H1 (cell line): ENCODE measurements around the gene PHLPP1. TPM values are rescaled to one million over a fixed set of nuclear protein-coding genes. Genes with fewer than 3 reads are reported as not detected.

Experiments used
- CTCF ChIA-PET: fragments of 300-600 bp; sonication (Branson Sonifier 250); formaldehyde crosslinking; loops from one replicate; lab custom pipeline; 2021; ENCODE audit not compliant: partially characterized antibody; lab: Charles Lee
- POLR2A ChIA-PET: fragments of 300-600 bp; sonication (Branson Sonifier 250); formaldehyde crosslinking; loops from one replicate; lab custom pipeline; 2021; ENCODE audit warnings: inconsistent platforms; ENCODE audit not compliant: partially characterized antibody; lab: Charles Lee
- DNase-seq, 2 experiments: peaks; one replicate each; pipeline versions ENCODE4 v3.0.0 to v3.0.0-alpha.2; 2010 to 2022; ENCODE audit warnings: low spot score in 2 of 2, low read depth in 1 of 2, mixed read lengths in 1 of 2
- FAIRE-seq: peaks from 2 replicates; lab custom pipeline; 2011; peaks lifted over from hg19 to GRCh38; lab: Jason Lieb, UNC
- H2AFZ ChIP-seq: 2 replicates; pipeline ENCODE4 v1.8.1; 2012; ENCODE audit warnings: low read length, inconsistent platforms
- H2AK5ac ChIP-seq: 2 replicates; pipeline ENCODE4 v1.6.1; 2013; ENCODE audit warnings: low read depth, low read length
- H2BK120ac ChIP-seq: replicated peaks from 2 replicates; pipeline ENCODE3; 2013; ENCODE audit warnings: low read depth, low read length, inconsistent platforms
- H2BK12ac ChIP-seq: 2 replicates; pipeline ENCODE4 v1.6.1; 2013; ENCODE audit warnings: low read depth, low read length
- H2BK15ac ChIP-seq: 2 replicates; pipeline ENCODE4 v1.6.1; 2013; ENCODE audit warnings: low read length
- H2BK20ac ChIP-seq: 2 replicates; pipeline ENCODE4 v1.6.1; 2013; ENCODE audit warnings: low read length
- H2BK5ac ChIP-seq: 2 replicates; pipeline ENCODE4 v1.6.1; 2013; ENCODE audit warnings: low read depth, low read length
- H3K14ac ChIP-seq: 2 replicates; pipeline ENCODE4 v1.6.1; 2013; ENCODE audit warnings: inconsistent platforms; ENCODE audit not compliant: insufficient read length
- H3K18ac ChIP-seq: 2 replicates; pipeline ENCODE4 v1.6.1; 2013; ENCODE audit warnings: low read length; ENCODE audit errors: extremely low read depth
- H3K23ac ChIP-seq: 2 replicates; pipeline ENCODE4 v1.6.1; 2013; ENCODE audit warnings: inconsistent platforms; ENCODE audit not compliant: insufficient read length
- H3K23me2 ChIP-seq: 2 replicates; pipeline ENCODE4 v1.6.1; 2013; ENCODE audit warnings: low read depth, low read length
- H3K27ac ChIP-seq: 2 replicates; pipeline ENCODE4 v1.6.1; 2011; ENCODE audit warnings: low read depth, low read length, inconsistent platforms
- H3K27me3 ChIP-seq, 4 experiments: replicated peaks in 1 of 4; 1 replicate in 1 of 4; 2 replicates in 3 of 4; pipeline versions ENCODE4 v1.6.1 to v1.8.1; 2011 to 2013; ENCODE audit warnings: low read length in 3 of 4, mild to moderate bottlenecking in 3 of 4, inconsistent platforms in 2 of 4, mixed read lengths in 2 of 4, moderate library complexity in 1 of 4; ENCODE audit not compliant: control insufficient read depth in 3 of 4, insufficient read depth in 3 of 4; ENCODE audit errors: extremely low read depth in 1 of 4
- H3K36me3 ChIP-seq, 4 experiments: 2 replicates each; pipeline versions ENCODE4 v1.6.1 to v1.8.1; 2011 to 2013; ENCODE audit warnings: mild to moderate bottlenecking in 4 of 4, low read length in 3 of 4, moderate library complexity in 2 of 4, control low read depth in 1 of 4, inconsistent platforms in 1 of 4; ENCODE audit not compliant: insufficient read depth in 4 of 4, control insufficient read depth in 2 of 4
- H3K4ac ChIP-seq: replicated peaks from 2 replicates; pipeline ENCODE3; 2013; ENCODE audit warnings: low read length, low read depth, mixed read lengths, inconsistent platforms; ENCODE audit not compliant: insufficient read length
- H3K4me1 ChIP-seq, 4 experiments: replicated peaks in 1 of 4; 1 replicate in 1 of 4; 2 replicates in 3 of 4; pipeline versions ENCODE4 v1.6.1 to v1.8.1; 2011 to 2013; ENCODE audit warnings: low read length in 3 of 4, inconsistent platforms in 2 of 4, mixed read lengths in 1 of 4; ENCODE audit not compliant: insufficient read depth in 4 of 4, control insufficient read depth in 3 of 4
- H3K4me2 ChIP-seq, 2 experiments: 2 replicates each; pipeline versions ENCODE4 v1.6.1 to v1.8.1; 2011 to 2013; ENCODE audit warnings: low read depth in 2 of 2, low read length in 2 of 2, control low read depth in 1 of 2, inconsistent platforms in 1 of 2, mild to moderate bottlenecking in 1 of 2; ENCODE audit not compliant: insufficient read depth in 1 of 2
- H3K4me3 ChIP-seq, 4 experiments: fragments of 200-600, 300-600 bp in 1 of 4; sonication (generic), shearing (Covaris generic), sonication (Bioruptor Twin) in 1 of 4; 2 replicates each; pipeline versions ENCODE4 v1.5.1 to v1.8.1; 2011 to 2016; ENCODE audit warnings: low read length in 4 of 4, low read depth in 3 of 4, control low read depth in 2 of 4, inconsistent platforms in 2 of 4, mild to moderate bottlenecking in 2 of 4, mixed read lengths in 1 of 4, moderate library complexity in 1 of 4; ENCODE audit not compliant: insufficient read depth in 2 of 4; ENCODE audit errors: extremely low read depth in 1 of 4
- H3K56ac ChIP-seq: replicated peaks from 2 replicates; pipeline ENCODE3; 2013; ENCODE audit warnings: low read depth, mild to moderate bottlenecking, mixed read lengths, low read length, inconsistent platforms; ENCODE audit not compliant: insufficient read length
- H3K79me1 ChIP-seq: 2 replicates; pipeline ENCODE4 v1.6.1; 2013; ENCODE audit warnings: low read depth, low read length, control low read depth
- H3K79me2 ChIP-seq, 2 experiments: 2 replicates each; pipeline versions ENCODE4 v1.6.1 to v1.8.1; 2012 to 2013; ENCODE audit warnings: low read length in 2 of 2, mild to moderate bottlenecking in 2 of 2, inconsistent platforms in 1 of 2; ENCODE audit not compliant: insufficient read depth in 2 of 2, control insufficient read depth in 1 of 2
- H3K9ac ChIP-seq, 4 experiments: replicated peaks in 1 of 4; 1 replicate in 1 of 4; 2 replicates in 3 of 4; pipeline versions ENCODE4 v1.6.1 to v1.8.1; 2011 to 2013; ENCODE audit warnings: low read depth in 3 of 4, low read length in 3 of 4, control low read depth in 2 of 4, mild to moderate bottlenecking in 2 of 4, moderate library complexity in 2 of 4, inconsistent platforms in 1 of 4; ENCODE audit errors: extremely low read depth in 1 of 4
- H3K9me3 ChIP-seq, 2 experiments: 2 replicates each; pipeline versions ENCODE4 v1.6.1 to v1.8.1; 2012 to 2013; ENCODE audit warnings: mild to moderate bottlenecking in 2 of 2, moderate library complexity in 2 of 2, control low read depth in 1 of 2, inconsistent platforms in 1 of 2, low read depth in 1 of 2, low read length in 1 of 2, mixed read lengths in 1 of 2; ENCODE audit not compliant: insufficient read depth in 2 of 2
- H4K20me1 ChIP-seq, 2 experiments: replicated peaks in 1 of 2; 2 replicates each; pipeline versions ENCODE3 to v1.8.1; 2011 to 2013; ENCODE audit warnings: inconsistent platforms in 2 of 2, low read length in 2 of 2, mild to moderate bottlenecking in 1 of 2; ENCODE audit not compliant: insufficient read depth in 2 of 2, control insufficient read depth in 1 of 2
- H4K5ac ChIP-seq: 2 replicates; pipeline ENCODE4 v1.6.1; 2013; ENCODE audit warnings: low read length, low read depth, mixed read lengths, inconsistent platforms; ENCODE audit not compliant: insufficient read length
- H4K8ac ChIP-seq: 2 replicates; pipeline ENCODE4 v1.8.0; 2013; ENCODE audit warnings: mild to moderate bottlenecking, moderate library complexity, low read length, inconsistent platforms; ENCODE audit not compliant: insufficient read depth; ENCODE audit errors: extremely low read depth
- H4K91ac ChIP-seq: replicated peaks from 2 replicates; pipeline ENCODE3; 2013; ENCODE audit warnings: low read length, mixed read lengths, inconsistent platforms; ENCODE audit not compliant: insufficient read length
- ASH2L ChIP-seq: fragments of 200-600, 300-600 bp; sonication (generic); IDR thresholded peaks from one replicate; pipeline ENCODE4 v1.7.1; 2017; ENCODE audit warnings: low read length
- BRCA1 ChIP-seq: IDR thresholded peaks from 2 replicates; pipeline ENCODE4 v1.6.1; 2012; ENCODE audit warnings: low read depth, low read length, improper control_type of control experiment
- CBX8 ChIP-seq: fragments of 300-800, 300-1000 bp; sonication (generic); IDR thresholded peaks from 2 replicates; pipeline ENCODE4 v1.7.1; 2016; ENCODE audit warnings: low read depth, low read length, borderline replicate concordance
- CHD2 ChIP-seq: IDR thresholded peaks from 2 replicates; pipeline ENCODE4 v1.6.1; 2012; ENCODE audit warnings: low read length, improper control_type of control experiment
- CREB1 ChIP-seq: IDR thresholded peaks from 2 replicates; pipeline ENCODE4 v1.6.1; 2012; ENCODE audit warnings: inconsistent platforms
- EZH2 ChIP-seq: fragments of 200-600 bp; sonication (generic); IDR thresholded peaks from 2 replicates; pipeline ENCODE4 v1.7.1; 2012; ENCODE audit warnings: low read depth, mild to moderate bottlenecking, moderate library complexity, low read length, inconsistent platforms; ENCODE audit not compliant: severe bottlenecking
- HDAC2 ChIP-seq, 2 experiments: fragments of 300-600 bp in 1 of 2; sonication (generic) in 1 of 2; IDR thresholded peaks; 2 replicates each; pipeline ENCODE4 v1.6.1; 2011 to 2012; ENCODE audit warnings: low read depth in 2 of 2, low read length in 2 of 2, mild to moderate bottlenecking in 2 of 2, moderate library complexity in 2 of 2, borderline replicate concordance in 1 of 2, inconsistent platforms in 1 of 2
- KDM1A ChIP-seq: fragments of 200-600, 300-600 bp; sonication (generic); IDR thresholded peaks from 2 replicates; pipeline ENCODE4 v1.7.1; 2016; ENCODE audit warnings: mild to moderate bottlenecking, low read length, borderline replicate concordance
- POU5F1 ChIP-seq: IDR thresholded peaks from 2 replicates; pipeline ENCODE4 v1.6.1; 2011; ENCODE audit warnings: low read depth, mild to moderate bottlenecking, low read length, moderate library complexity
- SIRT6 ChIP-seq: IDR thresholded peaks from one replicate; pipeline ENCODE4 v1.7.1; 2012; ENCODE audit warnings: low read length, inconsistent platforms
- SUZ12 ChIP-seq: fragments of 200-600 bp; sonication (generic); IDR thresholded peaks from 2 replicates; pipeline ENCODE4 v1.6.1; 2012; ENCODE audit warnings: mild to moderate bottlenecking, inconsistent platforms, low read length, moderate library complexity, mixed read lengths
- WGBS, 2 experiments: shearing (Covaris generic) in 1 of 2; methylation state at CpG; one replicate each; pipeline versions ENCODE4 v1.1.6 to v1.1.7; 2013 to 2015; ENCODE audit warnings: low lambda C conversion rate in 2 of 2, mixed read lengths in 2 of 2, inconsistent platforms in 1 of 2, low coverage in 1 of 2, missing lambda C conversion rate in 1 of 2; ENCODE audit not compliant: insufficient replicate concordance in 2 of 2, insufficient coverage in 1 of 2, insufficient read length in 1 of 2; ENCODE audit errors: extremely low coverage in 1 of 2, missing lambda C conversion rate in 1 of 2; 5-methylcytosine and 5-hydroxymethylcytosine counted together
- polyA plus RNA-seq, 7 experiments: library from polyadenylated mRNA; depleted of rRNA in 3 of 7; stranded (reverse) in 5 of 7; unstranded in 2 of 7; fragments of >200 nt in 5 of 7; fragments of 200-250 nt in 2 of 7; gene quantifications; 1 replicate in 5 of 7; 2 replicates in 1 of 7; 4 replicates in 1 of 7; pipeline versions ENCODE4 v1.2.1 to v1.2.3, GENCODE V29; 2011 to 2013; ENCODE audit warnings: missing spikeins in 2 of 7, mixed read lengths in 2 of 7
- total RNA-seq: library from RNA; stranded (reverse); fragmentation: NEBNext Ultra II Directional; extraction: Animal tissue kit (Norgen Biotek cat#: 25700); gene quantifications from 2 replicates; pipeline ENCODE4 v1.2.1, GENCODE V29; 2021

Gene PHLPP1
- total and polyA plus RNA-seq, 2 of the 8 experiments (the other 6 are each of a cell fraction or from before 2014, with no cell fraction given) = 28.0 to 66.3 TPM

DNA sequence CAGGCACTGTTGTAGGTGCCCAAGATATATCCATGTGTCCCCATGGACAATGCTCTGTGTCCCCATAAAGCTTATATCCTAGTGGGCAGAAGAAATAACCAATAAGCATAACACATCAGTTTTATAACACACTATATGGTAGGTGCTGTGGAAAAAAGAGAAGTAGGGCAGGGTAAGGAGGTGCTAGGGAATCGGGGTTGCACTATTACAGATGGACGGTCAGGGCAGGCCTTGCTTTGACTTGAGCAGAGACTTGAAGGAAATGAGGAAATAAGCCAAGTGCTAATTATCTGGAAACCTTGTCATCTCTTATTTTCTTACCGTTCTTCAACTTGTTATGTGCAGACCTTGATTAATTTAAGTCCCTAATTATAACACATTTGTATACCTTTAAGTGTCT, 82.0 kb downstream of the PHLPP1 start:
- CTCF ChIA-PET = interaction anchor here (1.6 kb wide), 1 partner anchor 42 kb away, joined by 3 read pairs; no protein-coding TSS in a partner anchor

More for the DNA sequence above, 82.0 kb downstream of the PHLPP1 start:
- H3K79me2 ChIP-seq = peaks cover 9 to 90% of the 10 kb centered on the region in 2 experiments; a peak in 3 of 4 replicates
- H3K23ac ChIP-seq = no peak overlapping the region
- H2BK120ac ChIP-seq = peak overlapping the region; percentile 21
- no peaks in the 10 kb centered on the region for H3K23me2 ChIP-seq
- no peak overlapping the region for H3K4ac ChIP-seq
- peak overlapping the region; percentile 54; the same call in 1 of the 2 replicates for H2BK5ac ChIP-seq
- DNase-seq (no peak), FAIRE-seq (no peak)
- H3K56ac ChIP-seq = no peak overlapping the region
- no peak overlapping the region for H4K5ac ChIP-seq
- no peaks in the 10 kb centered on the region; the same call in 1 of the 2 replicates for H3K79me1 ChIP-seq
- H4K91ac ChIP-seq = no peak overlapping the region
- H3K9me3 ChIP-seq = no peaks in the 10 kb centered on the region
- no peak overlapping the region for H2BK20ac ChIP-seq
- no peak overlapping the region for H3K18ac ChIP-seq
- no peak overlapping the region for H2AFZ ChIP-seq
- no peak overlapping the region for H2AK5ac ChIP-seq
- H3K27me3 ChIP-seq = no peaks in the 10 kb centered on the region
- H3K4me3 ChIP-seq = no peak overlapping the region
- H3K4me2 ChIP-seq = no peak overlapping the region
- H3K27ac ChIP-seq = no peak overlapping the region
- no peak overlapping the region; a peak in 1 of 7 replicates for H3K9ac ChIP-seq
- TF ChIP-seq SIRT6 (no peak), CREB1 (no peak), CHD2 (no peak), POU5F1 (no peak), CBX8 (no peak), SUZ12 (no peak), BRCA1 (no peak), KDM1A (no peak), HDAC2 (IDR thresholded peaks at IDR 0.05; ENCODE audit: borderline replicate concordance in 1 of 2, low read depth in 2 of 2, low read length in 2 of 2) (no peak), ASH2L (no peak), EZH2 (no peak)
- POLR2A ChIA-PET = no interaction called here
- no peak overlapping the region for H4K8ac ChIP-seq
- peaks cover 11 to 14% of the 10 kb centered on the region in 2 experiments for H4K20me1 ChIP-seq
- no peaks in the 10 kb centered on the region for H3K36me3 ChIP-seq
- H2BK12ac ChIP-seq = no peak overlapping the region
- 81% methylated on average over 3 of the region's 3 CpGs; no CpG with 5 or more reads in 1 of the 2 experiments for WGBS, 2 experiments
- no peak overlapping the region for H3K14ac ChIP-seq
- H3K4me1 ChIP-seq = peaks cover 6 to 48% (median 22%) of the 10 kb centered on the region in 4 experiments; a peak in 5 of 7 replicates
- H2BK15ac ChIP-seq = no peak overlapping the region
